ENCODE data around the gene EXOSC5. TPM values are rescaled to one million over a fixed set of nuclear protein-coding genes. Genes with fewer than 3 reads are reported as not detected.
A peak's percentile ranks its signal among the peaks of the same experiment; 100 is the strongest.

EXOSC5 gene
- total and polyA plus RNA-seq, 12 donors, result 4.2 to 73.7 (median 26.6) TPM

- Histone ChIP-seq H3K9me3 (replicated peaks in 1 of 3) (no peaks in the 10 kb centered on the region), H3K27me3 (no peaks in the 10 kb centered on the region), H3K4me1 (replicated peaks in 1 of 2) (peaks cover 17 to 29% of the 10 kb centered on the region in 2 donors), H3K27ac (peak within 1 kb of the TSS in 4 of 5 donors; percentile 57 to 82 (median 72)), H3K4me3 (peak within 1 kb of the TSS; percentile 13 to 74 (median 54)), H3K36me3 (replicated peaks in 1 of 2) (no peaks in the 10 kb centered on the region)
- peak; percentile 82 to 91 (median 89) for DNase-seq
- intact Hi-C loops (cut with DNase I), result no loop called here
- TF ChIP-seq CTCF (IDR thresholded peaks at IDR 0.05) (peak; percentile 58 to 87 (median 77)), POLR2A (IDR thresholded peaks at IDR 0.05) (peak; percentile 26 to 45)
- 1% methylated on average over 10 to 70 of the region's 78 CpGs for WGBS, 4 donors
These were observed 43.5 kb downstream of the EXOSC5 start, which contains the start of gene TGFB1 for GRCh38 chr19:41353466-41354342. TSS of gene TGFB1 (minus strand) at chr19:41353922. CDS start at chr19:41353044, 878 bp downstream.

GRCh38 chr19:41352609-41353465, 44.3 kb downstream of the EXOSC5 start:
- Histone ChIP-seq H3K4me3 (peak overlapping the region; percentile 48 to 74 (median 54)), H3K27ac (peak overlapping the region in 4 of 5 donors; percentile 57 to 82 (median 72)), H3K4me1 (replicated peaks in 1 of 2) (peaks cover 17 to 29% of the 10 kb centered on the region in 2 donors), H3K27me3 (no peaks in the 10 kb centered on the region), H3K36me3 (replicated peaks in 1 of 2) (peaks cover 0 to 4% of the 10 kb centered on the region in 2 donors), H3K9me3 (replicated peaks in 1 of 3) (no peaks in the 10 kb centered on the region)
- DNase-seq, result peak; percentile 49 to 70 (median 60)
- TF ChIP-seq POLR2A (IDR thresholded peaks at IDR 0.05) (no peak), CTCF (IDR thresholded peaks at IDR 0.05) (peak in 4 of 6 experiments; percentile 1 to 27 (median 16))
- intact Hi-C loops (cut with DNase I), result no loop called here
- 0 to 4% (median 2%) methylated on average over 13 to 71 of the region's 71 CpGs for WGBS, 4 donors

GRCh38 chr19:41352279-41352608, 44.9 kb downstream of the EXOSC5 start:
- Histone ChIP-seq H3K36me3 (replicated peaks in 1 of 2) (peaks cover 0 to 7% of the 10 kb centered on the region in 2 donors), H3K9me3 (replicated peaks in 1 of 3) (no peaks in the 10 kb centered on the region), H3K4me1 (replicated peaks in 1 of 2) (peaks cover 17 to 29% of the 10 kb centered on the region in 2 donors), H3K4me3 (peak overlapping the region; percentile 48 to 74 (median 54)), H3K27me3 (no peaks in the 10 kb centered on the region), H3K27ac (peak overlapping the region in 2 of 5 donors; percentile 15 to 82)
- 0 to 2% (median 1%) methylated on average over 12 of the region's 12 CpGs for WGBS, 4 donors
- TF ChIP-seq POLR2A (IDR thresholded peaks at IDR 0.05) (no peak), CTCF (IDR thresholded peaks at IDR 0.05) (peak in 1 of 6 experiments; percentile 15)
- intact Hi-C loops (cut with DNase I), result no loop called here
- no peak for DNase-seq
